Activated CD8-positive, alpha-beta memory T cell treated with anti-CD3 and anti-CD28 coated beads, Interleukin-2, amount 50 U/mL, for 24 hours (primary cell): Measurements from ENCODE around the gene PTF1A.

ENCODE experiments used
- DNase-seq: peaks from one replicate; pipeline ENCODE4 v3.0.0-alpha.2; 2020; ENCODE audit errors: extremely low read depth

Gene PTF1A

DNA sequence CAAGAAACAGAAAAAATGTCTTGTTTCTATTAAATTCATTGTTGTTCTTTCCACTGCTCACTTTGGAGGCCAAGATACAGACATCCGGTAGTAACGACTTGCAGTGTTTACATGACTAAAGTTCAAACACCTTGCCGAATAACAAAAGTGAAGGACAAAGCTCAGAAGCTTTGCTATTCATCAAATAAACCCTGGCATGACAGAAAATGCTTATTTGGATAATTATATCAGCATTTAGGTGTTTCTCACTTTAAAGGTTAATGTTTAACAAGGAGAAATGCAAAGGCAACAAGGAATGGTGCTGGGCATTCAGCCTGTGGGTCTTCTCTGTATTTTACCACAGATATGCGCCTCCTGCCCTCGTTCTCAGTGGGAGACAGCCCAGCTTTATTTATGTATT, 5.4 kb upstream of the PTF1A start:
- DNase-seq: no peak

DNA sequence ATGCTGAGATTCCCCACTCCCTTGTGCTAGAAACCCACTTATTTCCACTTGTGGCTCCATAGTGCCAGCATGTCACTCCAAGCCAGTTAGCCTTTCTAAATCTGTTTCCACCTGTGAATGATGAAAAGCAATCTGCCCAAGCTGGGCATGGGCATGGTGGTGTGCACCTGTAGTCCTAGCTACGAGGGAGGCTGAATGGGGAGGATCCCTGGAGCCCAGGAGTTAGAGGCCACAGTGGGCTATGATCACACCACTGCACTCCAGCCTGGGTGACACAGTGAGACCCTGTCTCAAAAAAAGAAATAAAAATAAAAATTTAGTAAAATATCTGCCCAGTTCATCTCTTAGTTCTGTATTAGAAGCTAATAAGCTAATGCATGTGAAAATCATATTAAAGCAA, 5.0 kb upstream of the PTF1A start:
- no peak for DNase-seq

DNA sequence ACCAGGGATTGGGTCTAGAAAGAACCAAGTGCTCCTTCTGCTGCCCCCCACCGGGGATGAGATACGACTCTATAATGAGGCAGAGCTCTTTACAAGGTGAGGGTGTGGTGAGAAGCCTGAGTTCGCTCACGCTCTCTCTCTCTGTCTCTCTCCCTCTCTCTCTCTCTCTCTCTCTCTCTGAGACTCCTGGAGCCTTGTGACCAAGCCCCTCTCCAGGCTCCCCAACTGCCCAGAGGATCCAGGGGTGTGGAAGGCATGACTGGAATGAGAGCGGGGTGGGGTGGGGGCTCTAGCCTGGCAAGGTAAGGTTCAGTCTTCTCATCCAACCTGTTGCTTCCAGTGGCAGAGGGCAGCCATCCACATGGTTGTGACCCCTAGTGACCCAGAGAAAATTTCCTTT, 3.1 kb upstream of the PTF1A start:
- DNase-seq: no peak

DNA sequence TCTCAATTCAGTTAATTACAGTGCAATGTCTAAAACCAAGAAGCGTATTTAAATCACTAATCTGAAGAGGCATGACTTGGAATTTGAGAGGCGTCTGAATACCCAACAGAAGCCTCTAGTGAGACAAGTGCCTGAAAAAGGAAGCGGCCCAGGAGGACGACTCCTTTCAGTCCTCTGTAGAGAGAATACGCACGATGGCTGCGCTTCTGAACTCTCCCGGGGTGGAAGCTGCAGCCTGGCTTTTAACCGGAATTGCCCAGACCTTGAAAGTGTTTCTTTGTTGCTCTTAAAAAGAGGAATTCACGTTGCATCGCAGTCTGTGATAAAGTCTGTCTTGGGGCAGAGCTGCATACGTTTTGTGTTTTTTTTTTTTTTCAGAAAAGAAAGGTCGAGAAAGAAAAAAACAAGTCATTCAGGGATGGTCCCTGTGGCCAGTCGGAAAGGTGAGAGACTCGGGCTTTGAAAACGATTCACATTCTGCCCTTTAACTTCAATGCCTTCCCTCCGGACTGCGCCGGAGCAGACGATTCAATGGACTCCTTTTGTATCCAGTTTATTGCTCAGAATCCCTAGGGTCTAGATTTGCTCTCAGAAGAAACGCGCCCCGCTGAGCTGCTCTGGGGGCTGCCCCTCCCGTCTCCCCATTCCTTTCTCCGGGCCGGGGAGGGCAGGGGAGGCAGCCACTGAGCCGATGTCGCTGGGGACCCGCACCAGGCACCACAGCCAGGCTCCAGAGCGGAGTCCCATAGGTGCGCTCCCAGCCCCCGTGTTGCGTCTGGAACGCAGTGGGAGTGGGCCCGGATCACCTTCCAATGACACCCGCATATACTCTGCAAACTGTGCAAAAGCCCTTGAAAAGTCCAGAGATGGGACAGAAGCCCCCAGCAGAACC, 994 bp upstream of the PTF1A start:
- DNase-seq: no peak

DNA sequence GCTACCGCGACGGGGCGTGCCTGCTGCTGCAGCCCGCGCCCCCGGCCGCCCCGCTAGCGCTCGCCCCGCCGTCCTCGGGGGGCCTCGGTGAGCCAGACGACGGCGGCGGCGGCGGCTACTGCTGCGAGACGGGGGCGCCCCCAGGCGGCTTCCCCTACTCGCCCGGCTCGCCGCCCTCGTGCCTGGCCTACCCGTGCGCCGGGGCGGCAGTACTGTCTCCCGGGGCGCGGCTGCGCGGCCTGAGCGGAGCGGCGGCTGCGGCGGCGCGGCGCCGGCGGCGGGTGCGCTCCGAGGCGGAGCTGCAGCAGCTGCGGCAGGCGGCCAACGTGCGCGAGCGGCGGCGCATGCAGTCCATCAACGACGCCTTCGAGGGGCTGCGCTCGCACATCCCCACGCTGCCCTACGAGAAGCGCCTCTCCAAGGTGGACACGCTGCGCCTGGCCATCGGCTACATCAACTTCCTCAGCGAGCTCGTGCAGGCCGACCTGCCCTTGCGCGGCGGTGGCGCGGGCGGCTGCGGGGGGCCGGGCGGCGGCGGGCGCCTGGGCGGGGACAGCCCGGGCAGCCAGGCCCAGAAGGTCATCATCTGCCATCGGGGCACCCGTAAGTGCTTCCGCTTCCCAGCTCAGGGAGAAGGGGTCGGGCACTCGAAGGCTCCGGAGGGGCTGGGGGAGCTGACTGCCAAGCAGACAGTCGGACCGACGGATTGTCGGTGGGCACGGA, 761 bp downstream of the PTF1A start:
- no peak for DNase-seq

DNA sequence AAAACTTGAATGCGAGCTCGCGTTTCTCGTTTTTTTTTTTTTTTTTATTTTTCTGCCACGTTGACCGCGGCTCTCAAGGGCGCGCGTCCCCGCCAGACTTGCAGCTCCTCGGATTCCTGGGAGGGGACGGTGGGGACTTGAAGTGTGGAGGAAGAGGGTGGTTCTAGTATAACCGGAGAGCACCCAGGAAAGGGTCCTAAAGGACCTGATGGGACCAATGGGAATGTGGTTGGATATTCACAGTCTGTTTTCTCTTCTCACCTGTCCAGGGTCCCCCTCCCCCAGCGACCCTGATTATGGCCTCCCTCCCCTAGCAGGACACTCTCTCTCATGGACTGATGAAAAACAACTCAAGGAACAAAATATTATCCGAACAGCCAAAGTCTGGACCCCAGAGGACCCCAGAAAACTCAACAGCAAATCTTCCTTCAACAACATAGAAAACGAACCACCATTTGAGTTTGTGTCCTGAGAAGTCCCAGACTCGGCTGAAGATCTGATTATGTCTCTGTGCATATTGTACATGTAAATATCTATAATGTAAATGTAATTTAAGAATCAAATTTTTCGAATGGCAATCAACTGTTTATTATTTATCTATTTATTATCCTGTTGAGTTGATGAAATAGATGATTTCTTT, 1.4 kb downstream of the PTF1A start:
- no peak for DNase-seq

DNA sequence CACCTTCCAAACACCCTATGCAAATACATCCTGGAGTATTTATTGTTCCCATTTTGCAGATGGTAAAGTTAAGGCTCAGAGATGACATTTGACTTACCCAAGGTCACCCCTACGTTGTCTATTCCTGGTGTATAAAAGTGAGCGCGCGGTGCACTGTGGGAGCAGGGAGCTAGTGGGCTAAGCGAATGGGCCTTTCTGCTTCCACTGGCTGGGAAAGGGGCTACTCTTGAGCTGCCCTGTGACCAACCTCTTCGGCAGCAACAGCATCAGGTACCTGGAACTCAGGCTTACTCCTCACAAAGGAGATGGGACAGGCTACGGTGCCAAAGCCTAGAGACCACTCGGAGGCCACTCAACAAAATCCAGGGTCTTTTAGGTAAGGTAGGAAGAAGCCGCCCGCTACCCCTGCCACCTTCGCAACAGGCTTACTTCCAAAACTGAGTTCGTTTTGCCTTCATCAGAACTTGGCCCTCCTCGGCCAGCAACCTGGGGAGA, 2.4 kb downstream of the PTF1A start:
- no peak for DNase-seq

DNA sequence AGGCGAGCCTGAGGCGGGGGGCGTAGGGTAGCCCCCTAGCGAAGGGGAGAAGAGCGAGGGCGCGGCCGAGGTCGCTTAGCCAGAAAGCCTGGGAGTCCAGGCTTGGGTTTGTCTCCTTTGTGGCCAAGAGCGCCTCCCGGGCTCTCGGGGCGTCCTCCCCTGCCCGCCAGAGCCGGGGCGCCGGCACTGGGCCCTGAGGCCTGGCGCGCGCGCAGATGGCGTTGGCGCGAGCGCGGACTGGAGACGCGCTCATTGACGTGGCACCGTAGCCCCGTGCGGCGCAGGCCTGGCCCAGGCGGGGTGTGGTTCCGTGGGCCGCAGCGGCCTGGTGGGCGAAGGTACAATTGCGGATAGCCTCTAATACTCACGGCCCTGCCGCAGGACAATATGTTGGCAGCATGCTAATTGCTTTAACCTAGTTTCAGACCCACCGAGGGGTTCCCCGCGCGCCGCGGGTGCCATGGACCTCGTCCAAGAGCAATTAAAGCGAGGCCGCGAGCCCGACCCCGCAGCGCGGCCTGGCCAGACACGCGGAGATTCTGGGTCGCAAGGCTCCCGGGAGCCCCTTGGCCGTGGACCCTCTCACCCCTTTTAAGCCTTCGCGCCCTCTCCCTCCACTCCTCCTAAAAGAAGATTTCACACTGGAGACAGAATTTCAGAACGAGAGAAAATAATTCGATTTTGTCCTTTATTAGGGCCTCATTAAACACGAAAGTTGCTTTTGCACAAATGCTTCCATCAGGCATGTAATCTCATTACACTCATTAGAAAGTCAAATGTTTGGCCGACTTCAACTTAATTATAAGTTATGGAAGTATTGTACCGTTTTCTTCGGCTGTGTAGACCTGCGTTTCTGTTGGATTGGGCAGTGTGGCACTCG, 3.1 kb downstream of the PTF1A start:
- DNase-seq: no peak

DNA sequence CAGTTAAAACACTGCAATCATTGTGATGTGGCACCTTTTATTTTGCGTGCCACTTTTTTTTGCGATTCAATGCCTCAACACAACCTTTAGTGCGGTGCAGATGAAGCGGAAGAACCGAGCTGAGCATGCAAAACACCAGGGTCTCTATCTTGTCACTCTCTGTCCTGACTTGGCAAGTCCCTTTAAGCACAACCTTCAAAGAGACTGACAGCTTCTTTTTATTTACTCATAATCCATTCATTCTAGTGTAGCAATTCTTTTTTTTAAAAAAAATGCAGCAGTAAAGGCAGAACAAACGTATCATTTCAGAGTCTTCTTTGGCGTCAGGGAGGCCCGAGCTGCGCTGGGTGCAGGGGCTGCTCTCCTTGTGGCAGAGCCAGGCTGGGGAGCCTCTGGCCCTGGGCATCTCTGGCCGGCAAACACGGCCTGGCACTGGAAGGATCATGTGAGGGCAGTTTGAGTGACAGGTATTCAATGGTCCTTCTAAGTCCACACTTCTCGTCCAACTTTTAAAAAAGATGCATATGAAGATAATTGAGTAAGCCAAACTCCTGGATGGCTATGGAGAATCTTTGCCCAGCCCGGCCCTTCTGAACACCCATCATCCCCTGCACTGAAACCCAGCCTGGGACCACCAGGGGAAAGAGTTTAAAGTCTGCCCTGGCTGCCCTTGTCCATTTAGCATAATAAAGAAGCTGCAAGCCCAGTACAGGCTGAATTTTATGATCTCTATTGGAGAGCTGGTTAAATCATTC, 3.9 kb downstream of the PTF1A start:
- no peak for DNase-seq

DNA sequence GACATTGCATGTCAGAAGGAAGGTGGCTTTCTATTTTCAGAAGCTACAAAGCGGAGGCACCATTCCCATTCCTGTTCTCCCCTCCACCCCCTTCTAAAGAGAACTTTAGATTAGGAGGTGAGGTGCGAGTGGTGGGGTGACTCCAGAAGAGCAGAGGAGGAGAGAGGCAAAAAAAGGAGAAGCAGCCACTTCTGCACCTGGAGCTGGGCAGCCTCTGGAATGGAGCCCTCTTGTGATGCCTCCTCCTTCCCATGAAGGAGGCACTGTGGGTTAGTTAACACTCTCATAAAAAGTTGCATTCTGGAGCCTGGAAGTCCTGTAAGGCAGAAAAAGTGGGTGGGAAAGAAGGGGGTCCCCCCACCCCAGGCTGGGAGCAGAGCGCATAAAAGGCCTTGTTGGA, 4.8 kb downstream of the PTF1A start:
- DNase-seq: no peak

DNA sequence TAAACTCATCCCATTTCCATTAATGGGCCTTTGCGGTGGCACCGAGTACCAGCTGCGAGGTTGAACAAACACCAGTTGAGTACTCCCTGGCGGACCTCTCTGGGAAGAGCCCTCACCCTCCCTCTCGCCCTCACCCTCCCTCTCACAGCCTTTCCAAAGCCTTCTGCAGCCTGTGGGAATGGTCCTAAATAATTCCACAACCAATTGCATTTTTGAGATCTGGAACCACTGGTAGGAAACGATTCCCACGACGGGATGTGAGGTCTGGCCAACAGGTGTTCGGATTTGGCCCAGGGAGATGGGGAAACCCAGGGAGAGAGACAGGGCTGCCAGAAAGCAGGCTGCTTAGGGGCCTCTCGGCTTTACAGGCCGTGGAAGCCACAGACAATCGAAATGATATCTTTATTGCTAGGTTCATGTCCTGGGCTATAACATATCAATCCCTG, 5.3 kb downstream of the PTF1A start:
- DNase-seq: no peak

DNA sequence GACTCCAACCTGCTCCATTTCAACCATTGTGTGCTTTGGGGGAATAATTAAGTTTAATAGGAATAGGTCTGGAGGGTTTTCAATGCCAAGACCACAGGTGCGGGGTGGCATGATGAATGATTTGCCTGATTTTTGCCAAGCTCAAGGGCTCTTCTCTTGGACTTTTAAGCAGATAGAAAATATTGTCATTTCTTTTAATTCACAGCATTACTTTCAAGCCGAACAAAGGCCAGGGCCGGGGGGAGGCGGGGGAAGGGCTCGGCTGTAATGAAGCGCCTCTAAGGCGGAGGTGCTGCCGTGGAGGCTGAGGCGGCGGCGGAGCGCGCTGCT, 6.5 kb downstream of the PTF1A start:
- no peak for DNase-seq

DNA sequence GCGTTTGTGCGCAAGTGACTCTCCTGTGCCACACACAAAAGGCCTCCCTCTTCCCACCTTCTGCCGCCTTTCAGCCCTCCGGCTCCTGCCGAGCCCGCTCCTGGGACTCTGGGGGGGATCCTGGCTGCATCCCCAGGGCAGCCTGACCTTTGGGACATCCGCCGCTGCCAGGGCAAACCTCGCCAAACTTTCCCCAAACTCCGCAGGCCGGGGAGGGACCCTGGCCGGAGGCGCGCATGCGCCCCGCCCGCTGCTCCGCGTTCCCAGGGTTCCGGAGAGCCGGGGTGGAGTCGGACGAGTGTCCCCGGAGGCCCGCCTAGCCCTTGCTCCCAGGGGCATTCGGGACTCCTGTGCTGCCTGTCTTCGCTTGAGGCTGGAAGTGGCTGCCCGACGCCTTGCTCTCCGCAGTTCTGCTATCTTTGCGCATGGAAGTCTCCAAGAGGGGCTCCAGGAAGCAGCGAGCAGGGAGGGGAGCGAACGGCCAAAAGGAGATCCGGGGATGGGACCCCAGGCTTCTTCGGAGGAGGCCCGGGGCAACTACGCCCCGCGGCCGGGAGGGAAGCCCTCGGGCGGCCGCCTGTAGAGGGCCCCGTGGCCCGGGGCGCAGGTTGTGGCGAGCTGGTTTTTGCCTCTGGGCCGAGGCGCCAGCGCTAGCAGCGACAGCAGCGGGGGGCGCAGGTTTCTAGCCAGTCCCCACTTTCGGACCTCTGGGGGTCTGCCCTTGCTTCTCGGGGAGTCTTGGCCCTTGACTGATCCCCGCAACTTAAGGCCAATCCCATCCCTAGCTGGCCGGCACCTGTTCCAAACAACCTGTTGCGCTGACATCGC, 7.0 kb downstream of the PTF1A start:
- no peak for DNase-seq

DNA sequence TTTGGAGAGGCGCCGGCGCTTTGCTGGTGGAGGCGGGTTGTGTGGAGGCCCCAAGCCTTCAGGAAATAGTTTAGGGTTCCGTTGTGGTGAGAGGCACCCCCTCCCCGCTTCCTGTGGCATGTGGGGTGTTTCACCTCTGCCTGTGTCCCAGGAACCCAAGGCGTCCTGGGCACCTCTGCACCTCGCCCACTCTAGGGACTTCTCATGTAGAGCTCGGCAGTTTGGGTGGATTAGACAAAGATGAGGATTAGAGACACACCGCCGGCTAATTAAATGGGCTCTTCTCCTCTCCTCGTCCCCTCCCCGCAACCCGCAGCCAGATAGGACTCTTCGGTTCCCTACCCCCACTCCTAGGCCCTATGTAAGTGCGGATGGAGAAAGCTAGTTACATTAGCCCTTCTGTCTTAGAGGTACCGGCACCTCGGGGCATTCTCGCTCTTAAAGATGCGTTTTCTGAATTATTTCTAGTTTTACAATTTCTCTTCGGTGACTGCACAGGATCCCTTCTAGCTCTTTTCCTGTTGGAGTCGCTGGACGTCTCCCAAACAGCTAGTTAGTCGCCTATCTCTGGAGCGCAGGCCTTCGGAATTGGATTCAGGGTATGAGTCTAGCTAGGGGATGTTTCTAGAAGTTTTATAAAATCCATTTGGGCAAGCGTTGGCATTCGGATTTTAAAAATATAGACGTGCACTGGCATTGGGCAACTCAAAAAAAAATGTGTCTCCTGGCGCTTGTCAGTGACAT, 7.8 kb downstream of the PTF1A start:
- no peak for DNase-seq

DNA sequence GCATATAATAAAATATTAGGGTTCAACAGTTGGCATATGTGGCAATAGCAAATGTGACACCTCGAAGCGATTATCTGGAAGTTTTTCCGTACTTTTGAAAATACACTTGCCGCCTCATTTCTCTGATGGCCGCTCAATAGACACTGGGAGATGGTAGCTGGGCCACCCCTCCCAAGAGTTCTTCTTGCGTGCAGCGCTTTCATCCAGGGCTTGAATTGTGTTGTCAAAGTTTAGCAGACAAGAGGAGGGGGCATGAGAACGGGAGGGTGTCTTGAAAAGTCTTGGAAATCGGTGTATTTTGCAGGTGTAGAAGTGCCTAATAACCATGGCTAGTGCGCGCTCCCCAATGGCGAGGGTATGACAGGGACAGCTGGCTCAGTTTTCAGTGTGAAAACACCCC, 8.5 kb downstream of the PTF1A start:
- DNase-seq: no peak

DNA sequence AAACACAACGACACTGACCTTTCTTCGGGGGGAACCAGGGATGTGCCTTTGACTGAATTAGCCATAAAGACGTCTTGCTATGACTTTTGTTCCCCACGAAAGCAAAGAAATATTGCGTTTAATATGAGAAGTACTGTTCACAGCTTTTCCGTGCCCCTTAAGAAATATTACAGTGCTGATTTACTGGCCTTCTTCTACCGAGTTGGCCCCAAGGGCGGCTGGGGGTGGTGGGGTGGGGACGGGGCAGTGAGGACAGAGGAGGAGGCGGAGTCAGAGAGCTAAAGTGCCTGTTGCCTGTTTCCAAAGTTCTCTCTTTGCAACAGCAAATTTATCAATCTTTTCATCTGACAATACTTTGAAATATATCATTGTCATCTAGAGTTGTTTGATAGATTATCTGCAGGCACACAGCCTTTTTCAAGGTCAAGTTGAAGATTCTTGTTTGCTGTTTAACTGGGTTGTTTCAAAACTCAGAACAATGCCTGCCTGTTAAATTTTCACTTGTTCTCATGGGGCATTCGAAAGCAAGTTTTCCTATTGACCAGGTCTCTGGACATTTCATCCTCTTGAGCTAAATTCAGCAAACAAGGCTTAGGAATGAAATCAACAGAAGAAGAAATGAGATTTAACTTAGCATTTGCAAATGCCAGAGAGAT, 9.0 kb downstream of the PTF1A start:
- DNase-seq: no peak

DNA sequence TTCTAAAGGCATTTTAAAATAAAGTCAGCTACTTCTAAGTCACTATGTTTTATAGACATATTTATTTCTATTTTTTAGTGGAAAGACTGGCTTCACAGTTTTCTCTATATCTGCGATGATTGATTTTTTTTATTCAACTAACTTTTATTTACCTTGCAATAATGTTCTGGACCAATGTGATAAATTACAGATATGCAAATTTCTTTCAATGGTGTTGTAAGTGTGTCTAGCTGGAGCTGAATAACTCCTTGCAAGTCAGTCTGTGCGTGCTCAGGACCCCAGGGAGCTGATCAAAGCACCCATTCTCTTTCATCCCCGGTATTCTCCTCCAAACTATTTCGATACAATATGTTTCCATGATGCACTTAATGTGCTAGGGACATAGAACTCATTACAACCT, 9.7 kb downstream of the PTF1A start:
- no peak for DNase-seq

DNA sequence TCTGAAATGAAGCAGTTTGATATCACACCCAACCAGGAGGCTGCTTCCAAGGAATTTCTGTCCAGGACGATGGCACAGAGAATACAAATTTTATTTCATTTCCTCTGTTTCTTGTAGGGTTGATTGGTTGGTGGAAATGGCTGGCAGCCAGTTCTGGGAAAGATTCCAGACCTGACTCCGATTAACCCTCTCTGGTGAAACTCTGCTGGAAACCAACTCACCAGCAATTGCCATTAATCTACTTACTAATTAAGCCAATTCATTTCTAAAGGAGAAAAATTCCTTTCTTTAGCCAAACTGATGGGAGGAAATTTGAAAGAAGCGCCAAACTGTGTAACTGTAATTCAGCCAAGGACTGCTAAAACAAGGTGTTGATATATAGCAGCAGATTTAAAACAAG, 10.7 kb downstream of the PTF1A start:
- DNase-seq: no peak
